IPS-NIHi11 (cell line): Measurements from ENCODE around the gene NBAS.
A peak's percentile ranks its signal among the peaks of the same experiment; 100 is the strongest.

Experiments used
- DNase-seq: peaks from one replicate; pipeline ENCODE4 v3.0.0; 2012; ENCODE audit warnings: mixed read lengths, low spot score

The NBAS gene

GRCh38 chr2:15127876-15128275, 433.3 kb downstream of the NBAS start:
- DNase-seq, result no peak

- no peak for DNase-seq
These were observed 433.8 kb downstream of the NBAS start for GRCh38 chr2:15127301-15127700.

GRCh38 chr2:15126373-15126772, 434.8 kb downstream of the NBAS start:
- no peak for DNase-seq

- DNase-seq, result no peak
These were observed 438.2 kb downstream of the NBAS start for GRCh38 chr2:15122915-15123314.

GRCh38 chr2:15120631-15121030, 440.5 kb downstream of the NBAS start:
- peak; percentile 28 for DNase-seq

- peak; percentile 31 for DNase-seq
These were observed 441.4 kb downstream of the NBAS start for GRCh38 chr2:15119722-15120175.

GRCh38 chr2:15117409-15118050, 443.6 kb downstream of the NBAS start:
- DNase-seq, result peak; percentile 26
